ENCODE measurements around the gene CTXND1.

DNA sequence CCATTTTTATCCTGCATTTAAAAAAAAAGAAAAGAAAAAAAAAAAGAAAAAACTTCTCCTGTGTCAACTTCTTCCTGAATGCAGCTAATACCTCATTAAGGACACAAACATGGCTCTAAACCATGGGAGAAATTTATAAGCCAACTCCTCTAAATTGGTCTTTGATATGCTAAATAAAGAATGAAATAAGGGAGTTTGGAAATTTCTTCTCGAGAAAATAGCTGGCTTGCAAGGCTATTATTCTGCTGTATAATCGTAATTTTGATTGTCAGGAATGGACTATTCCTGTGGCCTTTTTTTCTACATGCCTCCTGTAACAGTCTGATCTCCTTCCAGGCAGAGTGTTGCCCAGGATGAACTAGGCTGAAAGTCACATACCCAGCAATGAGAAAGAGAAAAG, 20.6 kb downstream of the CTXND1 start:
- no peak for TF ChIP-seq CTCF (conservative IDR thresholded peaks at IDR 0.05; ENCODE audit: low read length)
- no peak for TF ChIP-seq EZH2phosphoT487 (IDR thresholded peaks at IDR 0.05; ENCODE audit: borderline replicate concordance, low read depth, low read length)

Measured in OCI-LY7 (cell line).